RCC 7860 (cell line): Measurements from ENCODE around the gene KIAA1958.

Source experiments
- DNase-seq: peaks from one replicate; pipeline ENCODE4 v3.0.0-alpha.2; 2015; ENCODE audit warnings: low spot score
- FAIRE-seq: peaks from 2 replicates; lab custom pipeline; 2012; peaks lifted over from hg19 to GRCh38; lab: Jason Lieb, UNC

The KIAA1958 gene

GRCh38 chr9:112553256-112553826 lies 66.7 kb downstream of the KIAA1958 start:
- FAIRE-seq (no peak), DNase-seq (no peak)

- FAIRE-seq (peak; percentile 91), DNase-seq (peak; percentile 67)
These were observed 67.9 kb downstream of the KIAA1958 start for GRCh38 chr9:112554516-112554915.

- no peak for FAIRE-seq
- DNase-seq, result no peak
These were observed 68.5 kb downstream of the KIAA1958 start for GRCh38 chr9:112555101-112555643.

GRCh38 chr9:112555844-112556482 lies 69.3 kb downstream of the KIAA1958 start:
- no peak for DNase-seq
- FAIRE-seq, result no peak

- FAIRE-seq (no peak), DNase-seq (peak; percentile 20)
These were observed 70.1 kb downstream of the KIAA1958 start for GRCh38 chr9:112556497-112557442.

- peak; percentile 90 for FAIRE-seq
- peak; percentile 65 for DNase-seq
These were observed 71.8 kb downstream of the KIAA1958 start for GRCh38 chr9:112558476-112558875.

- DNase-seq, result no peak
- no peak for FAIRE-seq
These were observed 72.4 kb downstream of the KIAA1958 start for GRCh38 chr9:112558978-112559377.

GRCh38 chr9:112559629-112560413 lies 73.2 kb downstream of the KIAA1958 start:
- no peak for FAIRE-seq
- no peak for DNase-seq

GRCh38 chr9:112562235-112562958 lies 75.8 kb downstream of the KIAA1958 start:
- FAIRE-seq (no peak), DNase-seq (no peak)

GRCh38 chr9:112569186-112569585 lies 82.6 kb downstream of the KIAA1958 start:
- no peak for DNase-seq
- FAIRE-seq, result no peak

GRCh38 chr9:112570671-112571167 lies 84.1 kb downstream of the KIAA1958 start:
- DNase-seq (no peak), FAIRE-seq (no peak)

GRCh38 chr9:112571624-112572355 lies 85.2 kb downstream of the KIAA1958 start:
- no peak for DNase-seq
- FAIRE-seq, result no peak

- no peak for DNase-seq
- no peak for FAIRE-seq
These were observed 85.8 kb downstream of the KIAA1958 start for GRCh38 chr9:112572416-112572815.

- no peak for FAIRE-seq
- DNase-seq, result no peak
These were observed 87.4 kb downstream of the KIAA1958 start for GRCh38 chr9:112574008-112574407.

- DNase-seq (no peak), FAIRE-seq (no peak)
These were observed 88.5 kb downstream of the KIAA1958 start for GRCh38 chr9:112575107-112575506.

- FAIRE-seq (no peak), DNase-seq (no peak)
These were observed 95.0 kb downstream of the KIAA1958 start for GRCh38 chr9:112581469-112582176.

GRCh38 chr9:112582371-112583262 lies 96.0 kb downstream of the KIAA1958 start:
- no peak for FAIRE-seq
- DNase-seq, result no peak
